GM12865 (cell line): ENCODE data around the gene SP2.
A peak's percentile ranks its signal among the peaks of the same experiment; 100 is the strongest.

Source experiments
- DNase-seq: peaks from one replicate; pipeline ENCODE4 v3.0.0; 2010; ENCODE audit warnings: low read depth
- H3K4me3 ChIP-seq: 2 replicates; pipeline ENCODE4 v1.5.1; 2011; ENCODE audit warnings: mild to moderate bottlenecking, low read depth, low read length, control low read depth
- TF ChIP-seq, protein P1 (sequence below): IDR thresholded peaks from 2 replicates; pipeline ENCODE4 v1.5.1; 2011; ENCODE audit warnings: low read length, control low read depth, low read depth, inconsistent platforms; ENCODE audit not compliant: insufficient read depth; ENCODE audit errors: missing control alignments

The SP2 gene

DNA sequence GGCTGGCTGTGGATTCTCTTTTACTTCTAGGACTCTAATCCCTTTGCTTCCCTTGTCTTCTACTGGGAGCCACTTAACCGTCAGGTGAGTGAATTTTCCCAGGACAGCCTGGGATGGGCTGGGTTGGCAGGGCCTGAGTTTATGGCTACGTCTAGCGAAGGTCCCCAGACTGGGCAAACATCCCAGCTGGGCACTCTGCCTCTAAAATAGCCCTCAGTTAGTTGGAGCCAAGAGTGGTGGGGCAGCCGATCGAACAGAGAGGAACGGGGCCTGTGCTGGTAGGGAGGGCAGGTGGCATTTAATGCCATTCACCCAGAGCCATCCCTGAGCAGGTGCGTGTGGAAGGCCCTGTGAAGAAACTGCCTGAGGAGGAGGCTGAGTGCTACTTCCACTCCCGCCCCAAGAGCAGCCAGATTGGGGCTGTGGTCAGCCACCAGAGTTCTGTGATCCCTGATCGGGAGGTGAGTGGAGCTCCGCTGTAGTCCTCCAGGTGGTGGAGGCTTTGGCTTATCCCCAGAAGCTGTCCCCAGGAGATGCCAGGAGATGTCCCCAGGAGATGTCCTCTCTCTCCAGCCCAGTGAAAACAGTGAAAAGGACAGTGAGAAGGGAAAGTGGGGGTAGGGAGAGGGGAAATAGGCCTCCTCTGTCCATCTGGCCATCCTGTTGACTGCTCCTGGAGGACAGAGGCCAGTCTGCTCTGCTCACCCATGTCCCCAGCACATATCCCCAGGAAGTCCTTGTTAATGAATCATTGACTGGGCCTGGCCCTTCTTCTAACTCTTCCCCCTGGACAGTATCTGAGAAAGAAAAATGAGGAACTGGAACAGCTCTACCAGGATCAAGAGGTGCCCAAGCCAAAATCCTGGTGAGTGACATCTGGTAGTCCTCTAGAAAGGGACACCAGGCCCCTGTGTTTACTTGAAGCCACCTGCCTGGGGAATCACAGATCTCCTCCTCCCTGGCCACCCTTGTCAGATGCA is 49.8 kb downstream of the SP2 start:
- DNase-seq, result no peak
- no peak overlapping the region for H3K4me3 ChIP-seq
- TF ChIP-seq, protein P1, sequence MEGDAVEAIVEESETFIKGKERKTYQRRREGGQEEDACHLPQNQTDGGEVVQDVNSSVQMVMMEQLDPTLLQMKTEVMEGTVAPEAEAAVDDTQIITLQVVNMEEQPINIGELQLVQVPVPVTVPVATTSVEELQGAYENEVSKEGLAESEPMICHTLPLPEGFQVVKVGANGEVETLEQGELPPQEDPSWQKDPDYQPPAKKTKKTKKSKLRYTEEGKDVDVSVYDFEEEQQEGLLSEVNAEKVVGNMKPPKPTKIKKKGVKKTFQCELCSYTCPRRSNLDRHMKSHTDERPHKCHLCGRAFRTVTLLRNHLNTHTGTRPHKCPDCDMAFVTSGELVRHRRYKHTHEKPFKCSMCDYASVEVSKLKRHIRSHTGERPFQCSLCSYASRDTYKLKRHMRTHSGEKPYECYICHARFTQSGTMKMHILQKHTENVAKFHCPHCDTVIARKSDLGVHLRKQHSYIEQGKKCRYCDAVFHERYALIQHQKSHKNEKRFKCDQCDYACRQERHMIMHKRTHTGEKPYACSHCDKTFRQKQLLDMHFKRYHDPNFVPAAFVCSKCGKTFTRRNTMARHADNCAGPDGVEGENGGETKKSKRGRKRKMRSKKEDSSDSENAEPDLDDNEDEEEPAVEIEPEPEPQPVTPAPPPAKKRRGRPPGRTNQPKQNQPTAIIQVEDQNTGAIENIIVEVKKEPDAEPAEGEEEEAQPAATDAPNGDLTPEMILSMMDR, result no peak

DNA sequence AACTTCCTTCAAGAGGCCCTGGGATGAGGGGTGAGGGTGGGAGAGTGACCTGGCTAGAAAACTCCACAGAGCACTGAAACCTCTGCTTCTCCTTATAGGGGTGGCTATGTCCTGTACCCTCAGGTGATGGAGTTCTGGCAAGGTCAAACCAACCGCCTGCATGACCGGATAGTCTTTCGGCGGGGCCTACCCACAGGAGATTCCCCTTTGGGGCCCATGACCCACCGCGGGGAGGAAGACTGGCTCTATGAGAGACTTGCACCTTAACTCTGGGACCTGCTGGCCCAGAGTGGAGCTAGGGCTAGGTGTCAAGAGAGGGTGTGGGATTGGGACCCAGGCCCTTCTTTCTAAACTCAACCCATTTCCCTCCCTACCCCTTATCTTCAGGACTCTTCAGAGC is 50.5 kb downstream of the SP2 start:
- TF ChIP-seq, protein P1, result no peak
- no peak for DNase-seq
- no peak overlapping the region for H3K4me3 ChIP-seq

- DNase-seq, result peak; percentile 89
- TF ChIP-seq, protein P1, result peak; percentile 86
Observed at GRCh38 chr17:47946929-47947397, 50.9 kb downstream of the SP2 start.

DNA sequence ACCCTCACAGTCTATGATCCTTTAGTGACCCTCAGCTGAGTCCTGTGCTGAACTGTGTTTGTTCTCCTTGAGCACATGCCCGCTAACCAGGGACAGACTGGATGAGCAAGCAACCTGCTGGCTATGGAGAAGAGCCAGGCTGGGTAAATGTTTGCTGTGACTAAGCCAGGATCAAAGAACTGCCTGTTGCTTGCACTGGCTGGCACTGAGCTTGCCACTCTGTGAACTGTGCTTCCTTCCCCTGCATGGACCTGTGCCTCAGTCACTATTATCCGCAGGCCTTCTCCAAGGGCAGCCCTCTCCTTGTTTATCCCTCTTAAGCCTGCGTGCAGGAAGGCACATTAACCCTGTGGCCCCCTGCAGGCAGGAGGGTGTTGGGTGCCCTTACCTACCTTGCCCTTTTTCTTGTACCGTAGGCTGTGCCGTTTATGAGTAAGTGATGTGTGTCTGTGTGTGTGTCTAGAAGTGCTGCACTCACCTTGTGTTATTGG is 52.7 kb downstream of the SP2 start:
- no peak for DNase-seq
- H3K4me3 ChIP-seq, result no peak overlapping the region

More at GRCh38 chr17:47946929-47947397, 50.9 kb downstream of the SP2 start:
- no peak overlapping the region for H3K4me3 ChIP-seq

GRCh38 chr17:47949197-47949759 is 53.2 kb downstream of the SP2 start:
- peak overlapping the region; percentile 13; the same call in 1 of the 2 replicates for H3K4me3 ChIP-seq
- TF ChIP-seq, protein P1, result peak; percentile 94
- peak; percentile 91 for DNase-seq

More for the DNA sequence above, 52.7 kb downstream of the SP2 start:
- TF ChIP-seq, protein P1, result no peak

GRCh38 chr17:47949946-47950345 is 53.9 kb downstream of the SP2 start:
- no peak overlapping the region for H3K4me3 ChIP-seq
- peak; percentile 74 for DNase-seq
- TF ChIP-seq, protein P1, result no peak
